Ectodermal cell (in vitro differentiated cells): ENCODE data around the gene OR10G2. TPM values are rescaled to one million over a fixed set of nuclear protein-coding genes. Genes with fewer than 3 reads are reported as not detected.

Experiments used
- H3K27ac ChIP-seq: 2 replicates; pipeline ENCODE4 v1.7.0; 2013; ENCODE audit warnings: mild to moderate bottlenecking, low read depth, low read length; ENCODE audit not compliant: insufficient read depth, poor library complexity, severe bottlenecking
- H3K27me3 ChIP-seq: 2 replicates; pipeline ENCODE4 v1.7.0; 2013; ENCODE audit warnings: mild to moderate bottlenecking, low read length; ENCODE audit not compliant: insufficient read depth, control insufficient read depth, poor library complexity, severe bottlenecking
- H3K36me3 ChIP-seq: one replicate; pipeline ENCODE4 v1.7.0; 2013; ENCODE audit warnings: low read length; ENCODE audit not compliant: control insufficient read depth, insufficient read depth
- H3K4me1 ChIP-seq: one replicate; pipeline ENCODE4 v1.7.0; 2013; ENCODE audit warnings: low read length; ENCODE audit not compliant: control insufficient read depth, insufficient read depth
- H3K4me3 ChIP-seq: 2 replicates; pipeline ENCODE4 v1.7.0; 2013; ENCODE audit warnings: low read depth, low read length, control low read depth; ENCODE audit not compliant: insufficient read depth
- H3K9me3 ChIP-seq: 2 replicates; pipeline ENCODE4 v1.7.0; 2013; ENCODE audit warnings: mild to moderate bottlenecking, low read length, moderate library complexity; ENCODE audit not compliant: control insufficient read depth
- WGBS, 2 experiments: methylation state at CpG; one replicate each; pipeline ENCODE4 v1.1.7; 2013; ENCODE audit warnings: missing lambda C conversion rate in 2 of 2; 5-methylcytosine and 5-hydroxymethylcytosine counted together
- polyA plus RNA-seq, 4 experiments: library from polyadenylated mRNA; stranded (reverse); fragments of 50-300 nt; gene quantifications; one replicate each; pipeline ENCODE4 v1.2.3, GENCODE V29; 2013

Gene OR10G2
- not detected for polyA plus RNA-seq (2013, experiment 1 of 4)
- polyA plus RNA-seq (2013, experiment 2 of 4) = not detected
- polyA plus RNA-seq (2013, experiment 3 of 4) = not detected
- not detected for polyA plus RNA-seq (2013, experiment 4 of 4)

DNA sequence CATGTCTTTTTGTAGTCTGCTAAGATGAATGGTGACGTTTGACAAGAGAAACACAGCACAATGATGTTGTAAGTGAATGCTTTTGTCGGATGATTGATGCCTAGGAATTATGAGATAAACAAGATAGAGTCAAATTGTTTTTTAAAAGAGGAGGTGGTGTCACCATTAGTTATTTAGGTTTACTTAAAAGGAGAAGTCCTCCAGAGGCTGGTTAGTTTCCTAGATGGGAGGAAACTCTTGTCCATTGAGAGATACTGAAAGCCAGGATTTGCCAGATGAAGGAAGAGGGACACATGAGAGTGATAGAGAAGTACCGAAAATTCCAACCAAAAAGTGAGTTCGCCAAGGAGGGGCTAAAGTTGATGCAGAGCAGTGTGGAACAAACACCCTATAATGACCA is at the start of gene OR10G2:
Gene OR10G2, minus strand, starts transcription at position 101 of the 400 bp plus-strand sequence. Its CDS starts 98 bp downstream, at position 3.
- WGBS, 2 experiments = 83 to 85% methylated on average over 4 of the region's 4 CpGs
- peaks cover 3% of the 10 kb centered on the region for H3K9me3 ChIP-seq
- H3K36me3 ChIP-seq = no peaks in the 10 kb centered on the region
- no peak within 1 kb of the TSS for H3K27ac ChIP-seq
- no peaks in the 10 kb centered on the region for H3K27me3 ChIP-seq
- H3K4me3 ChIP-seq = no peak within 1 kb of the TSS
- no peaks in the 10 kb centered on the region for H3K4me1 ChIP-seq

DNA sequence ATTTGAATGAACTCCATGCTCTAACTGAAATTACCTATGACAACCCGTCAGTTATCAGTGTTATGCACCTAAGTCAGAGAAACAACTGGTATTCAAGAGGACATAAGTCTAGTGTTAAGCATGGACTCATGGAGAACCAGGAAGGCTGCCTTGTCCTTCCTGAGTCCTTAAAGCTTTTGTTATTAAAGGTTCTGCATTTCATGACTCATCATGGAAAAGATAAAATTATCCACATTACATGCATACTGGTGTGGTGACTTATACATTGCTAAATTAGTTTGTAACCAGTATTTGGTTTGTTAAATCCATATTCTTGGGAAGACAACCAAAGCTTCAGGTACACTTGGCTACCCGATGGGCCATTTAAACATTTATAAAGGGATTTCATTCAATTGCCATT is 45.3 kb upstream of the OR10G2 start:
- Histone ChIP-seq H3K4me1 (no peaks in the 10 kb centered on the region), H3K36me3 (no peaks in the 10 kb centered on the region), H3K9me3 (no peaks in the 10 kb centered on the region), H3K27ac (no peak overlapping the region), H3K27me3 (no peaks in the 10 kb centered on the region), H3K4me3 (no peak overlapping the region)
- WGBS, 2 experiments = 85 to 90% methylated on average over 2 of the region's 2 CpGs

- no peaks in the 10 kb centered on the region for H3K27me3 ChIP-seq
- H3K4me3 ChIP-seq = no peak overlapping the region
- 90 to 91% methylated on average over 3 to 4 of the region's 4 CpGs for WGBS, 2 experiments
- no peak overlapping the region for H3K27ac ChIP-seq
- no peaks in the 10 kb centered on the region for H3K4me1 ChIP-seq
- no peaks in the 10 kb centered on the region for H3K9me3 ChIP-seq
- no peaks in the 10 kb centered on the region for H3K36me3 ChIP-seq
Measured at GRCh38 chr14:21675566-21675965, 40.8 kb upstream of the OR10G2 start.

DNA sequence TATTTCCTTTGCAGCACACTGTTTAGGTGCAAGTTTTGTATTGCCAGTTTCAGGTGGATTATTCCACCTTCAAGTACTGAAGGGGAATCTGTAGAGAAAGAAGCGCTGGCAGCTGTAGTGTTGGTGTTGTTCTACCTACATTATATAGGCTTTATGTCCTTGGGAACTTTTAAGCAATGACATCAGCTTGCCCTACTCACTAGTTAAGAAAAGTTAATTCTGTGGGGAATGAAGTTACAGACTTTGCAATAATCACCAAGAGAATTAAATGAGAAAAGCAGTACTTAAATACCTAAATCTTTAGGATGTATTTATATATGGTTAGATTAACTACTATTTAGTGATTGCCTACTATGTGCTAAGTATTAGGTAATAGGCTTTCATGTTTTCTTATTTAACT is 39.0 kb upstream of the OR10G2 start, which contains the start of gene OR4E1:
Gene OR4E1, minus strand, starts transcription at position 101 of the 400 bp plus-strand sequence. CDS start 2,883 bp downstream, outside the sequence.
- Histone ChIP-seq H3K36me3 (no peaks in the 10 kb centered on the region), H3K27me3 (no peaks in the 10 kb centered on the region), H3K27ac (no peak within 1 kb of the TSS), H3K4me3 (no peak within 1 kb of the TSS), H3K9me3 (no peaks in the 10 kb centered on the region), H3K4me1 (no peaks in the 10 kb centered on the region)
- WGBS, 2 experiments = 94 to 100% methylated on average over 1 of the region's 1 CpG

DNA sequence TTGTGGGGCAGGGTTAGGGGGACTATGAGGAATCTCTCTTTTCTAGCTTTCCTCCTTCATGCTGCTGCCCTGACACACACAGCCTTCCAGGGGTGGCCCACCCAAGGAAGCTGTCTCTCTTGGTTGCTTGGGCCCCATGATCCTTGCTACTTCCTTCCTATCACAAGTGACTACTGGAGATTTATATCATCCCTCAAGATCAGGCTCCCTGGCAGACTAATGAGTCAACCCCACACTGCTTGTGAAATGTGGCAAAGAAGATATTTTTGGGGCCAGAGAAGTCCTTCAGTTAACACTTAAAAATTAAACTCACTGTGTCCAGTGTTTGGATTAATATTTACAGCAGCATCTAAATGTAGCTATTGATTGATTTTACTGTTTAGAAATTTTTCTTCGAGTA is 37.4 kb upstream of the OR10G2 start:
- Histone ChIP-seq H3K36me3 (no peaks in the 10 kb centered on the region), H3K4me3 (no peak overlapping the region), H3K27ac (no peak overlapping the region), H3K4me1 (no peaks in the 10 kb centered on the region), H3K27me3 (no peaks in the 10 kb centered on the region), H3K9me3 (no peaks in the 10 kb centered on the region)
- WGBS, 2 experiments = 84 to 93% methylated on average over 1 of the region's 1 CpG

- Histone ChIP-seq H3K27me3 (no peaks in the 10 kb centered on the region), H3K27ac (no peak overlapping the region)
- WGBS, 2 experiments = 60 to 91% methylated on average over 1 to 2 of the region's 2 CpGs
Measured at GRCh38 chr14:21671371-21671770, 36.6 kb upstream of the OR10G2 start.

DNA sequence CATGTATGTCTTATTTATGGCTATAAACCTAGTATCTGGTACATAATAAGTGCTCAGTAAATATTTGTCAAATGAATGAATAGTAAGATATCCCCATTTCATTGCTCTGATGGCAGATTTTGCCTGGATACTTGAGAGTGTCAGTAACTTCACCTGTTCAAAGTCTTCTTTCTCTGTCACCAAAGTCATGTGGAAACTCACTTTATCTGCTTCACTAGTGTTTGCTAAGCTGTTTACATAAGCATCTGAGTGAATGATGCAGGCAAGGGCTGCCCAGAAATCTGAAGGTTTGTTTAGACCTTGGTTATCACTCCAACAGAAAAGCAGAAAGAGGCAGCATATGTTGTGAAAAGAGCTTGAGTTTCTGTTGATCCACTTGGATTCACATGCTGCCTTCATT is 34.5 kb upstream of the OR10G2 start:
- Histone ChIP-seq H3K4me1 (no peaks in the 10 kb centered on the region), H3K27ac (no peak overlapping the region), H3K36me3 (no peaks in the 10 kb centered on the region), H3K27me3 (no peaks in the 10 kb centered on the region), H3K9me3 (no peaks in the 10 kb centered on the region), H3K4me3 (no peak overlapping the region)

More at GRCh38 chr14:21671371-21671770, 36.6 kb upstream of the OR10G2 start:
- Histone ChIP-seq H3K4me1 (no peaks in the 10 kb centered on the region), H3K36me3 (no peaks in the 10 kb centered on the region), H3K9me3 (no peaks in the 10 kb centered on the region), H3K4me3 (no peak overlapping the region)

- H3K4me3 ChIP-seq = no peak overlapping the region
- H3K27ac ChIP-seq = no peak overlapping the region
- H3K27me3 ChIP-seq = no peaks in the 10 kb centered on the region
- no peaks in the 10 kb centered on the region for H3K9me3 ChIP-seq
- 78 to 86% methylated on average over 1 to 2 of the region's 3 CpGs for WGBS, 2 experiments
- H3K4me1 ChIP-seq = no peaks in the 10 kb centered on the region
- no peaks in the 10 kb centered on the region for H3K36me3 ChIP-seq
Measured at GRCh38 chr14:21668377-21668776, 33.6 kb upstream of the OR10G2 start.

DNA sequence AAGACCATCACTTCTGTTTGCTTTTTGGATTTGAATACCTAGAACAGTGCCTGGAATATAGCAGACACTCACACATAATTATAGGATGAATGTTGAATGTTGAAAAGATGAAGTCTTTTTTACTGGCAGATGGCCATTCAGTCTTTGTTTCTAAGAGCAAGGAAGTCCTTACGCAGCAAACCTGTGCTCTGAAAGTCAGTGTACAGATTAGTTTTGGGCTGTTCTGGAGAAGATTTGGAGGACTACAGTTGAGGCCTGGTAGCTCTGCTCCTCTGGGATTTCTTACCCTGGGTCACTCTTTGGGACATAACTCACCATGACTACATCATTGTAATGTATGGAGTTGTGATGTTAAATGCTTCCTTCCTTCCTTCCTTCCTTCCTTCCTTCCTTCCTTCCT is 22.2 kb upstream of the OR10G2 start:
- Histone ChIP-seq H3K4me1 (no peaks in the 10 kb centered on the region), H3K9me3 (no peaks in the 10 kb centered on the region), H3K36me3 (no peaks in the 10 kb centered on the region), H3K27me3 (no peaks in the 10 kb centered on the region), H3K27ac (no peak overlapping the region), H3K4me3 (no peak overlapping the region)
- WGBS, 2 experiments = 93 to 95% methylated on average over 1 of the region's 1 CpG

- Histone ChIP-seq H3K9me3 (no peaks in the 10 kb centered on the region), H3K4me3 (no peak overlapping the region), H3K36me3 (no peaks in the 10 kb centered on the region), H3K4me1 (no peaks in the 10 kb centered on the region), H3K27ac (no peak overlapping the region), H3K27me3 (no peaks in the 10 kb centered on the region)
- 88 to 89% methylated on average over 5 of the region's 5 CpGs for WGBS, 2 experiments
Measured at GRCh38 chr14:21654215-21654614, 19.5 kb upstream of the OR10G2 start.
